Breast epithelium (tissue), 3 donors: ENCODE measurements around the gene UBE2O.

Source experiments
- CTCF ChIP-seq, 3 donors: fragments of 450-650 bp; IDR thresholded peaks; one replicate each; pipeline ENCODE4 v1.5.1; 2016 to 2017; ENCODE audit warnings: antibody characterized with exemption in 3 of 3, mild to moderate bottlenecking in 3 of 3, moderate library complexity in 3 of 3
- POLR2A ChIP-seq: fragments of 450-650 bp; IDR thresholded peaks from one replicate; pipeline ENCODE4 v1.6.1; 2016; ENCODE audit warnings: antibody characterized with exemption, mild to moderate bottlenecking, moderate library complexity
- POLR2AphosphoS5 ChIP-seq, 3 donors: sonication (generic); formaldehyde crosslinking; IDR thresholded peaks; one replicate each; pipeline ENCODE4 v1.6.1; 2017; ENCODE audit warnings: antibody characterized with exemption in 3 of 3

- no peak for TF ChIP-seq POLR2A
- no peak for TF ChIP-seq CTCF (IDR thresholded peaks at IDR 0.05)
- no peak for TF ChIP-seq POLR2AphosphoS5 (IDR thresholded peaks at IDR 0.05)
These were observed 76.4 kb downstream of the UBE2O start for GRCh38 chr17:76376318-76377133.
